KOPT-K1 (cell line): Measurements from ENCODE around the gene OR52N5.

Source experiments
- H3K27ac ChIP-seq: fragments of 200-600 bp; sonication (generic); 2 replicates; pipeline ENCODE4 v1.5.1; 2016; ENCODE audit warnings: antibody characterized with exemption, mild to moderate bottlenecking, low read depth, low read length; ENCODE audit not compliant: poor library complexity, severe bottlenecking
- H3K36me3 ChIP-seq: fragments of 200-600 bp; sonication (generic); 2 replicates; pipeline ENCODE4 v1.5.1; 2017; ENCODE audit warnings: antibody characterized with exemption, mild to moderate bottlenecking, low read length, moderate library complexity; ENCODE audit not compliant: insufficient read depth
- H3K9me3 ChIP-seq: fragments of 200-600 bp; sonication (generic); 2 replicates; pipeline ENCODE4 v1.5.1; 2017; ENCODE audit warnings: antibody characterized with exemption, low read length, mild to moderate bottlenecking; ENCODE audit not compliant: insufficient read depth, poor library complexity, severe bottlenecking

Gene OR52N5

DNA sequence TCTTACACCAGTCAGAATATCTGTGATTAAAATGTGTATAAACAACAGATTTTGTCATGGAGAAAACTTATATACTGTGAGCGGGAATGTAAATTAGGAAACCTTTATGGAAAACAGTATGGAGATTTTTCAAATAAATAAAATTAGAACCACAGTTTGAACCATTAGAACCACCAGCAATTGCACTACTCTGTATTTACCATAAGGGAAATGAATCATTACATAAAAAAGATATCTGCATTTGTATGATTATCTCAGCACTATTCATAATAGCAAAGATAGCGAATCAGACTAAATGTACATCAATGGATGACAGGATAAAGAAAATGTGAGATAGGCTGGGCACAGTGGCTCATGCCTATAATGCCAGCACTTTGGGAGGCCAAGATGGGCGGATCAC lies 36.5 kb downstream of the OR52N5 start:
- no peak overlapping the region for H3K27ac ChIP-seq
- peaks cover 5% of the 10 kb centered on the region for H3K9me3 ChIP-seq
- no peaks in the 10 kb centered on the region for H3K36me3 ChIP-seq

DNA sequence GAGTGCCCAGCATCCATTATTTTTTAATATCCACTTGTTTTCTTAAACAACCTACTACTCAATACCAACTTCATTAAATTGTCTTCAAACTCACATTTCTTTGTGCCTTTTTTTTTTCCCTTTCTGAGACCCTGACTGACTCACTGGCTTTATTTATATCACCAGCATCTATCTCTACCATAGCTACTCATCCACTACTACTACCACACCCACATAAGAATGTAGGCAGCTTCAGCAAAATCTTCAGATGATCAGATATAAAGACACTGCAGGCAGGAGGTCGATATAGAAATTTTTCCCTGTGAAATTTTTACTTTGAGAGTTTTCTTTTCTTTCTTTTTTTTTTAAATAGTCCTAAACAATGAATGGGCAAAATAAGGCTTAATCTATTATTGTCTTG lies 44.7 kb downstream of the OR52N5 start:
- Histone ChIP-seq H3K27ac (no peak overlapping the region), H3K9me3 (peaks cover 8% of the 10 kb centered on the region), H3K36me3 (no peaks in the 10 kb centered on the region)

DNA sequence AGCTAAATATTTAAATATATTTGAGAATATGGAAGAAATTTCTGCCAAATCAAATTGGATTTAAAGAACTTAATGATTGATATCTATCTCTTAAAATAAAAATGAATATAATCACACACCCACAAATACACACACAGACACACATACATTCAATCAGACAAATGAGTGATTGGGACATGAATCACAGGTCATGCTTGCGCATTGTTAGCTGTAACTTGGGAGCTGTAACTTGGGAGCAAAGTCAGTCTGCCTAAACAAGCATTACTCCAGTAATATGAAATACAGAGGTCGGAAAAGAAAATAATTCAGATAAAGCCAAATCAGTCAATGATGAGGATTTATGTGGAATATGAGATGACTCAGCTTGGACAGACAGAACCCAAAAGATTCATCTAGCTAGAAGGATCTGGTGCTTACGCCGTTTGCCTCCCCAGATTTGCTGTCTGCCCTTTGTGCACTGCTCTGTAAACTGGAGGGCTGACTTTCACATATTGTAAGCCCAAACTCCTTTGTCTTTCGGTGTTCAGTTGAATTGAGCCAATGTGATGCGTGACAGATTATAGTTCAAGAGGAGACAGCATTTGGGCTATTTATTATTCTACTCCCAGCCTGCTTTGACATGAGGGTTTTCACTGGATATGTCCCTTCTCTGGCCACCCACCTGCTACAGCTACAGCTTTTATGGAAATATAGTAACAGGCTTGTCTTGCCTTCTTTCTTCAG lies 45.3 kb downstream of the OR52N5 start:
- Histone ChIP-seq H3K36me3 (no peaks in the 10 kb centered on the region), H3K9me3 (peaks cover 8% of the 10 kb centered on the region), H3K27ac (no peak overlapping the region)

DNA sequence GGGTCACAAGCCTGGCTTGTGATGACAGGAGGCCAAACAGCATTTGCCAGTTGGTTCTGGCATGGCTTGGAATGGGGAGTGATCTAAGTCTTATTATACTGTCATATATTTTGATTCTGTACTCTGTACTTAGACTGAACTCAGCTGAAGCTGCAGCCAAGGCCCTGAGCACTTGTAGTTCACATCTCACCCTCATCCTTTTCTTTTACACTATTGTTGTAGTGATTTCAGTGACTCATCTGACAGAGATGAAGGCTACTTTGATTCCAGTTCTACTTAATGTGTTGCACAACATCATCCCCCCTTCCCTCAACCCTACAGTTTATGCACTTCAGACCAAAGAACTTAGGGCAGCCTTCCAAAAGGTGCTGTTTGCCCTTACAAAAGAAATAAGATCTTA lies 46.1 kb downstream of the OR52N5 start:
- no peak overlapping the region for H3K27ac ChIP-seq
- peaks cover 8% of the 10 kb centered on the region for H3K9me3 ChIP-seq
- no peaks in the 10 kb centered on the region for H3K36me3 ChIP-seq

DNA sequence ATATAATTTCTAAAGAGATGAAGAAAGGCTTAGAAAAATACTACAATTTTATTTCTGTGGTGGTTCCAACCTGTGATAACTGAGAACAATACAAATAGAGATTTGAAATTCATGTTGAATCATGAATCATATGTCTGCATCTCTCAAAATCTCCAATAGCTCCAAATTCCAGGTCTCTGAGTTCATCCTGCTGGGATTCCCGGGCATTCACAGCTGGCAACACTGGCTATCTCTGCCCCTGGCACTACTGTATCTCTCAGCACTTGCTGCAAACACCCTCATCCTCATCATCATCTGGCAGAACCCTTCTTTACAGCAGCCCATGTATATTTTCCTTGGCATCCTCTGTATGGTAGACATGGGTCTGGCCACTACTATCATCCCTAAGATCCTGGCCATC lies 46.8 kb downstream of the OR52N5 start, which contains the start of gene OR56B1:
TSS of gene OR56B1 (plus strand) at position 53 of the 400 bp plus-strand sequence. CDS start at position 122, 69 bp downstream.
- no peak within 1 kb of the TSS for H3K27ac ChIP-seq
- no peaks in the 10 kb centered on the region for H3K36me3 ChIP-seq
- peaks cover under 1% of the 10 kb centered on the region for H3K9me3 ChIP-seq

DNA sequence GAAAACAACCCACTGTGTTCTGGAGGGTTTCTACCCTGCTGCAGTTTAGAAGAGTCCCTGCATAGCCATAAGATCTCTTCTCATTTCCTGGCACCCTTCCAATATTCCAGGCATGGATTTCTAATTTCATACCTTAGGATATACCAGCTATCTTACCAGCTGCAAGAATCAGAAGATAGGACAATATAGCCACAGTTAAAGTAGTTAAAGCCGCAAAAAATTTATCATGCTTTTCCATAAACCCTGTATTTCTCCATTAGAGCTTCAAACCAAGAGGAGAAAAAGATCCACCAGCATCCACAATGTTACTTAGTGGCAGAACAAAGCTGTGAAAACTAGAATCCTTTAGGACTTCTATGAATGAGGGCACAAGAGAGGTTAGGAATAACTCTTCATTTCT lies 55.5 kb downstream of the OR52N5 start:
- no peak overlapping the region for H3K27ac ChIP-seq
- H3K9me3 ChIP-seq: no peaks in the 10 kb centered on the region
- H3K36me3 ChIP-seq: no peaks in the 10 kb centered on the region

DNA sequence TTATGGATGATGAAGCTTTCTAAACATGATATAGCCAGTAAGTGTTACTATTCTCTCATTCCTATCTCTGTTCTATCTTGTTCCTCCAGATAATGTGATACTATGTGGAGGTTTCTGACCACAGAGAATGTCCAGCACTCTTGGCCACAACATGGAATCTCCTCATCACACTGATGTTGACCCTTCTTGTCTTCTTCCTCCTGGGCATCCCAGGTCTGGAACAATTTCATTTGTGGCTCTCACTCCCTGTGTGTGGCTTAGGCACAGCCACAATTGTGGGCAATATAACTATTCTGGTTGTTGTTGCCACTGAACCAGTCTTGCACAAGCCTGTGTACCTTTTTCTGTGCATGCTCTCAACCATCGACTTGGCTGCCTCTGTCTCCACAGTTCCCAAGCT lies 56.8 kb downstream of the OR52N5 start:
- Histone ChIP-seq H3K27ac (no peak overlapping the region), H3K9me3 (no peaks in the 10 kb centered on the region), H3K36me3 (no peaks in the 10 kb centered on the region)
